C1 segment of cervical spinal cord (tissue), 14 donors: Measurements from ENCODE around the gene TRAF3IP1.

ENCODE experiments used
- DNase-seq, 14 donors: peaks; one replicate each; lab custom pipeline; 2025; lab: John Stamatoyannopoulos, UW

TRAF3IP1 gene

DNA sequence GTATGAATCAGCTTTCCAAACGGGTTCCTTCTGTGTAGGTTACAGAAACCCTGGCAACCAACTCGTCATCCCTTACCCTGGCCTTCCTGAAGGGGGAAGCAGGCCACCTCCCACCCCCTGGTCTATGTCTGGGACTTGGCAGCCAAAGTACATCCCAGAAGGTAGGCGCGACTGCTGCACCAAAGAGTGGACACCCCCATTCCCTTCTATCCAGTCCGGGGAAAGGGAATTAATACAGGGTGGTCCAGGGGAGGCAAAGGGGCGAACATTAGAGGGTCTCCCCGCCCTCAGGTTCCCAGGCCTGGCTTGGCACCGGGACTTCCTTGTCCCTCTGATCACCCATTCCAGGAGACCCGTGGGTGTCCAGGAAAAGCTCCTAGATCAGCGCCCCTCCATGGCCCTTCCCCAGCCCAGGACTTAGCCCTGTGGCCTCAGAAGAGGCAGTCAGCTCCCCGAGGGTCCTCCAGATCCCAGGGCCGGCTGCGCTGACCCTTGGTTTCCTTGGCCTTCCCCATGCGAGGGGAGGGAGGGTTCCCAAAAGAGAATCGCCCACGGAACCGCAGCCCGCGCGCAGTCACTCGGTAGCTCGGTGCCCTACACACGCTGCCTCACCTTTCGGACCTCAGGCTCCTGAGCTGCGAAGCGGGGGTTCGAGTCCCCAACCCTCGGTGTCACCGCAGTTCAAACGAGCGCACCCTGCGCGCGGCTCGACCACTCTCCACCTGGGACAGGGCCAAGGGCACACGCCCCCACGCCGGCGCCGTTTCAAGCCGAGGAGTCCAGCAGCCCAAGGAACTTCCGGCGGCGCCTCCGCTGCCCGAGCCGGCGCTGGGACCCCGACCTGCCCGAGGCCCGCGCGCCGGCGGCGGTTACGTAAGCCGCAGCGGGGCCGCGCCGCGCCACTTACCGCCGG, 32.3 kb upstream of the TRAF3IP1 start, which contains the start of gene PER2:
Gene PER2 (minus strand): TSS at position 874 of the 913 bp plus-strand sequence. CDS start 10,674 bp downstream, outside the sequence.
- peak in 9 of 14 donors; percentile 16 to 68 (median 54) for DNase-seq

GRCh38 chr2:238288650-238289573, 31.4 kb upstream of the TRAF3IP1 start:
- peak; percentile 70 to 97 (median 92) for DNase-seq

DNA sequence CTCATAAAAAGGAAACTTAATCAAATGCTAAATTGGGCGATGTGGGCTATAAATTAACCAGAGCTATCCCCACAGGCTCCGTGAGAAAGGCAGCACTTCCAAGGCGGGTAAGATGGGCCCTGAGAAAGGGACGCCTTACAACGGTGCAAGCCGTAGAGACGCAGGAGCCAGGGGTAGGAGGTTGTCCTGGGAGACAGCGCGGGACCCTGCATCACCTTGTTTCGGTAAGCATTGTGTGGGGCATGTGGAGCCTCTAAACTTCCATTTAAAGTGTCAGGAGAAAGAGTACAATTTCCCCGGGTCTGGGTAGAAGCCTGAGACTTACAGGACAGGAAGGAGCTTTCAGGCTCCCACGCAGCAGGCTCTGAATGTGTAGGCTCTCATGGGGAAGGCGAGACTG, 30.7 kb upstream of the TRAF3IP1 start:
- DNase-seq: no peak

GRCh38 chr2:238290091-238290509, 30.2 kb upstream of the TRAF3IP1 start:
- peak in 6 of 14 donors; percentile 17 to 59 (median 22) for DNase-seq

GRCh38 chr2:238290715-238291549, 29.4 kb upstream of the TRAF3IP1 start:
- DNase-seq: no peak

GRCh38 chr2:238291550-238292281, 28.6 kb upstream of the TRAF3IP1 start:
- no peak for DNase-seq

GRCh38 chr2:238294046-238294392, 26.3 kb upstream of the TRAF3IP1 start:
- no peak for DNase-seq

DNA sequence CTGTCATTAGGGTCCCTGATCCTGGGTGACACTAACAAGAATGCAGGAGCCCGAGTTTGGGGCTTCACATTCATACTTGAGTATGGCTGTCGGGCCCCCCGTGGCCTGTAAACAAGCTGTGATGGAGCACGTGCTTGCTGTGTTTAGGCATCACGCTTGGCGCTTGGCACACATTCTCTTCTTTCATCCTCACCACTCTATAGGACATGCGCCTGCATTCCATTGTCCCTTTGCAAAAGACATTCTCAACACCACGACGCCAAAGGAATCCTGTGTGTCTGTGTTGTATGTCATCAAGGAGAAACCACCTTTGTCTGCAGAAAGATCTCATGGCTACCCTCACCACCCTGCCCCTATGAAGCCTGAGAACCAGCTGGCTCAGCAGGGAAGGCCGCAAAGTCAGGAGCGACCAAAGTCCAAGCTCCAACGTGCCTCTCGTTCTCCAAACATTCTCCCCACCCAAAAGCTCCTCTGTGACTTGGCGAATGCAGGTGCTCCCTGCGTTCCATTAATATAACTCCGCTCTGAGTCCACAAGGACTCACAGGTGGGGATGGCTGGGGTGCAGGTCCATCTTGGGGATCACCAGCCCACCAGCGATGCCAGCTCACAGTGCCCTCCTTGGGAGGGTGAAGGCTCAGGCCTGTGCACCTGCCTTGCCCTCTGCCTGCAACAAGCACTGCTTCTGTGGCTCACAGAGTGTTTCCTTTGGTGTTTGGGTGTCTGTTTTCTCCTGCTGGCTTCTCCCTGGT, 25.8 kb upstream of the TRAF3IP1 start:
- DNase-seq: no peak

- no peak for DNase-seq
Measured at GRCh38 chr2:238295144-238296112, 24.9 kb upstream of the TRAF3IP1 start.

DNA sequence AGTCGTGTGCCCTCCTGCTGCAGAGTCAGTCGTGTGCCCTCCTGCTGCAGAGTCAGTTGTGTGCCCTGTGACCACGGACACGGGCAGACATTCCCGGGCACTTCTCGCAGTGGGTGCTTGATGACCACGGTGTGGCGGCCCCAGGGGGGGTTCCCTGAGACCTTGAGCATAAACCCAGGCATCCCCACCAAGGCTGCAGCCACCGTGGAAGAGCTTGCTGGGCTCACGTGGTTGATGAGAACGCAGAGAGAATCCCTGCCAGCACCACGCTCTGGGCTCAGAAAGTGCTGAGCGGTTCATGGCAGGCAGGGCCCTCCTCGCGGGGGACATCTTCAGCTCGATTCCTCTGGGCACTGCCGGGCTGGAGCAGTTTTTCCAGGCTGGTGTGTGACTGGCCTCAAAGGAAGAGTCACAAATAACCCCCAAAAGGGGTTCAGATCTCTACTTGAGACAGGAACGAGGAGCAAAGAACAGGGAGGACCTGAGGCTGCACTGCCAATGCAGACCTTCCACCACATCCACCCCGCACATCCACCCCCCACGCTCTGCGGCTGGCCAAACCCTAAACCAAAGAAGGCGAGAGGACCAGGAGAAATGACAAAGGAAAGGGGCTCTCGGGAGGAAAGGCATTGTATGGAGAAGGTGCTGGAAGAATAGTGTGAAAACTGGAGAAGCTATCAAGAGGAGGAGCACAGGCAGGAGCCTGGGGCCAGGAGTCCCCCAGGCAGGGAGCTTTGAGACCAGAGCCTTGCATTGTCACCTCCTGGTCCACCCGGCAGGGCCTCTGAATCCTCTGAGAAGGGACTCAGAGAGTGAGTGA, 23.5 kb upstream of the TRAF3IP1 start:
- DNase-seq: peak in 1 of 14 donors; percentile 14

GRCh38 chr2:238299803-238300202, 20.5 kb upstream of the TRAF3IP1 start:
- DNase-seq: peak in 1 of 14 donors; percentile 8

GRCh38 chr2:238302087-238302486, 18.2 kb upstream of the TRAF3IP1 start:
- no peak for DNase-seq

DNA sequence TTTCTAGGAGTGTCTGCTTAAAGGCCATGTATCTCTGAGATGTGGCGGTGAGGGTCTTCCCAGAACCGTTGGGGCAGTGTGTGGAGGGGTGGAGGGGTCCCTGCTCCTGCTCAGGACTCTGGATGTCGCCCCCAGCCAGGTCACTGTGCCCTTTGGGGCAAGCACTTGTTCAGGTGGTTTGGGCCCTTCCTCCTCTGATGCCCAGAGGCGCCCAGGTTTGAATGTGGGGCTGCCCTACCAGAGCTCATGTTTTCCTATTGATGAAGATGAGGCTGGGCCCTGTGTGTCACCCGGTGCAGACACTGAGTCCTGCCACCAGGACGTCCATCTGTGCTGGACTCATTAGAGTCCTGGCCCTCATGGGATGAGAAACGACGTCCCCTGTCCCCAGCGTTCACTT, 17.6 kb upstream of the TRAF3IP1 start:
- no peak for DNase-seq

GRCh38 chr2:238304116-238304515, 16.2 kb upstream of the TRAF3IP1 start:
- no peak for DNase-seq

- no peak for DNase-seq
Measured at GRCh38 chr2:238305092-238305862, 15.0 kb upstream of the TRAF3IP1 start.

GRCh38 chr2:238305965-238306671, 14.2 kb upstream of the TRAF3IP1 start:
- no peak for DNase-seq
